ENCODE results near the gene CDH13.

The CDH13 gene

DNA sequence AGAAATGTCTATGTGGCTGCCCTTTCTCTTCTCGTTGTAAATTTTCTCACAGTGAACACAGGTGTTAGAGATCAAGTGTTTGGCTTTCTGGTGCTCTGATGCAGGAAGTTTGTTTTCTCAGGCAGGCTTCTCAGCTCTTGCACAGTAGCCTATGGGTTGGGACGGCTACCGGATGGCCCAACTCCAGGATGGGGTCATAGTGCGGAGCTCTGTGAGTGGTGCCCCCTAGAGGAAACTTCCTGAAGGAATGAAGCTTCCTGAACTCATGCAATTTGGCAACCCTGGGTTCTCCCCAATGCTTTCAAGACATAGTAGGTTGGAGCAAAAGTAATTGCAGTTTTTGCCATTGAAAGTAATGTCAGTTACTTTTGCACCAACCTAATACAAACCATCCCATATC, 773.5 kb downstream of the CDH13 start:
- H3K4me2 ChIP-seq (ENCODE audit: low read length), result no peak overlapping the region
- no peak overlapping the region for H3K27ac ChIP-seq (ENCODE audit: low read depth, low read length)
- no peak overlapping the region for H2AK5ac ChIP-seq (ENCODE audit: low read length)
- H3K36me3 ChIP-seq (ENCODE audit: control insufficient read depth in 1 of 2, insufficient read depth in 2 of 2, low read length in 2 of 2), result no peaks in the 10 kb centered on the region
- no peak overlapping the region for H3K14ac ChIP-seq (ENCODE audit: low read length)
- H3K79me2 ChIP-seq (ENCODE audit: control insufficient read depth, insufficient read depth, low read length, poor library complexity), result no peaks in the 10 kb centered on the region
- H3K9ac ChIP-seq (ENCODE audit: low read length), result no peak overlapping the region
- no peak overlapping the region for H2BK120ac ChIP-seq (ENCODE audit: insufficient read depth, low read length, poor library complexity)
- no peaks in the 10 kb centered on the region for H3K9me3 ChIP-seq (ENCODE audit: insufficient read depth, low read depth, low read length)
- H2AFZ ChIP-seq (ENCODE audit: insufficient read depth, low read length, poor library complexity), result no peak overlapping the region
- no peak overlapping the region for H4K91ac ChIP-seq (ENCODE audit: low read depth, low read length)
- H3K79me1 ChIP-seq (ENCODE audit: low read length), result no peaks in the 10 kb centered on the region
- DNase-seq, result no peak
- WGBS (ENCODE audit: extremely low coverage, insufficient coverage, insufficient read length), result no CpG with 5 or more reads among the region's 4 CpGs
- H4K8ac ChIP-seq (ENCODE audit: low read depth, low read length), result no peak overlapping the region
- H4K12ac ChIP-seq (ENCODE audit: low read depth, low read length), result no peak overlapping the region
- no peak overlapping the region for H3K18ac ChIP-seq (ENCODE audit: low read length)
- no peaks in the 10 kb centered on the region for H3K27me3 ChIP-seq (ENCODE audit: insufficient read depth, low read length)
- no peak overlapping the region for H2BK12ac ChIP-seq (ENCODE audit: low read length)
- H3K4me1 ChIP-seq (ENCODE audit: control insufficient read depth in 1 of 2, insufficient read depth in 2 of 2, low read length in 2 of 2), result no peaks in the 10 kb centered on the region
- no peak overlapping the region for H2BK5ac ChIP-seq (ENCODE audit: low read depth, low read length, poor library complexity)
- H3K4ac ChIP-seq (ENCODE audit: low read depth, low read length), result no peak overlapping the region
- H3K4me3 ChIP-seq (ENCODE audit: low read depth, low read length), result no peak overlapping the region
- H3K23ac ChIP-seq (ENCODE audit: low read length), result no peak overlapping the region

DNA sequence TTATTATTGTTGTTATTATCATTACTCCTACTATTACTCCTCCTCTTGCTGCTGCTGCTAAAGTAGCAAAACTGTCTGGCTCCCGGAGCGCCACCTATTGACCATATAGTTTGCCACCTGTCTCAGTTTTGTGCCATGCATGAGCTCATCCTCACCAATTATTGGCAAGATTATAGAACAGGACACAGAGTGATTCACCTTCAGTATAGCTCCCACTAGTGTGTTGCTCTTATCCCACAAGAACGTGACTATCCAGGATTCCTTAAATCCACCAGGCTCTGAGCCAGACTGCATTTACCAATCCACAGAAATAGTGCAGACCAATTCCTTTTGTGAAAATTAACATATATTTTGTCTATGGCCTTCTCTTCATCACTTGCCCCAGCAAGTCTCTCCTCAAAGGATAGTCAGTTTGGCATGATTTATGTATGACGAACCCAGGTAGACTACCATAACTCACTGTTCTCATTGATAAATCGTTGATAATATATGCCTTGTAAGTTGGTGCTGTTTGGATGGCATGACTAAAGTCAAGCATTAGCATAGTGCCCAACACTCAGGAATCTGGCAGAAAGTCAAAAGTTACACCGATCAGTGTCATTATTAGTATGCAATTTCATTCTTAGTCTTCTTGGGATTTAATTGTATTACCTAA, 775.5 kb downstream of the CDH13 start:
- Histone ChIP-seq H2BK5ac (ENCODE audit: low read depth, low read length, poor library complexity) (no peak overlapping the region), H4K8ac (ENCODE audit: low read depth, low read length) (no peak overlapping the region), H3K4me1 (ENCODE audit: control insufficient read depth in 1 of 2, insufficient read depth in 2 of 2, low read length in 2 of 2) (no peaks in the 10 kb centered on the region)

DNA sequence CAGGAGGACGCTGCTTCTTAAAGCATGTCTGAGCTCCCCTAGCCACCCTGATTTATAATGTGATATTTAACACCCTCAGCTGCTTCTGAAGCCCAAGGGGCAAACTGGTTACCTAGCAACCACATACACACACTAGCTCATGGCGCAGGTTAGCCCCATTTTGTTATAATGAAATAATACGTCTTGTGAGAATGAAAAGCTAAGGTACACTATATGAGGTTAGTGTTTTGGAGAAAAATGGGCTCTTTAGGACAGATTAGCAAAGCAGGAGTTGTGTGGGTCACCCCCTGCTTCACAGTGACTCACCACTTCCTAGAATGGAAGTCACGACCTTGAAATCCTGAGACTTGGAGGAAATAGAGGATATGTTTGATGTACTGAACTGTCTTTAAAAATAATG, 776.2 kb downstream of the CDH13 start:
- no peak overlapping the region for H2BK12ac ChIP-seq (ENCODE audit: low read length)
- no peak overlapping the region for H3K4me3 ChIP-seq (ENCODE audit: low read depth, low read length)
- no peak overlapping the region for H4K91ac ChIP-seq (ENCODE audit: low read depth, low read length)
- no peaks in the 10 kb centered on the region for H3K79me1 ChIP-seq (ENCODE audit: low read length)
- H4K12ac ChIP-seq (ENCODE audit: low read depth, low read length), result no peak overlapping the region
- no peaks in the 10 kb centered on the region for H3K36me3 ChIP-seq (ENCODE audit: control insufficient read depth in 1 of 2, insufficient read depth in 2 of 2, low read length in 2 of 2)
- H3K23ac ChIP-seq (ENCODE audit: low read length), result no peak overlapping the region
- H3K9ac ChIP-seq (ENCODE audit: low read length), result no peak overlapping the region
- no peak overlapping the region for H4K8ac ChIP-seq (ENCODE audit: low read depth, low read length)
- no peak overlapping the region for H3K27ac ChIP-seq (ENCODE audit: low read depth, low read length)
- no peak overlapping the region for H2BK5ac ChIP-seq (ENCODE audit: low read depth, low read length, poor library complexity)
- no peak overlapping the region for H3K18ac ChIP-seq (ENCODE audit: low read length)
- no CpG with 5 or more reads among the region's 4 CpGs for WGBS (ENCODE audit: extremely low coverage, insufficient coverage, insufficient read length)
- H2AFZ ChIP-seq (ENCODE audit: insufficient read depth, low read length, poor library complexity), result no peak overlapping the region
- no peak overlapping the region for H3K4ac ChIP-seq (ENCODE audit: low read depth, low read length)
- no peaks in the 10 kb centered on the region for H3K4me1 ChIP-seq (ENCODE audit: control insufficient read depth in 1 of 2, insufficient read depth in 2 of 2, low read length in 2 of 2)
- H2BK120ac ChIP-seq (ENCODE audit: insufficient read depth, low read length, poor library complexity), result no peak overlapping the region
- no peaks in the 10 kb centered on the region for H3K79me2 ChIP-seq (ENCODE audit: control insufficient read depth, insufficient read depth, low read length, poor library complexity)
- H3K27me3 ChIP-seq (ENCODE audit: insufficient read depth, low read length), result no peaks in the 10 kb centered on the region
- no peaks in the 10 kb centered on the region for H3K9me3 ChIP-seq (ENCODE audit: insufficient read depth, low read depth, low read length)
- H2AK5ac ChIP-seq (ENCODE audit: low read length), result no peak overlapping the region
- no peak overlapping the region for H3K14ac ChIP-seq (ENCODE audit: low read length)
- no peak overlapping the region for H3K4me2 ChIP-seq (ENCODE audit: low read length)
- no peak for DNase-seq

More for the DNA sequence above, 775.5 kb downstream of the CDH13 start:
- Histone ChIP-seq H3K14ac (ENCODE audit: low read length) (no peak overlapping the region), H3K4ac (ENCODE audit: low read depth, low read length) (no peak overlapping the region), H3K27ac (ENCODE audit: low read depth, low read length) (no peak overlapping the region), H4K91ac (ENCODE audit: low read depth, low read length) (no peak overlapping the region), H3K79me2 (ENCODE audit: control insufficient read depth, insufficient read depth, low read length, poor library complexity) (no peaks in the 10 kb centered on the region), H2AK5ac (ENCODE audit: low read length) (no peak overlapping the region), H2BK120ac (ENCODE audit: insufficient read depth, low read length, poor library complexity) (no peak overlapping the region), H3K27me3 (ENCODE audit: insufficient read depth, low read length) (no peaks in the 10 kb centered on the region), H3K36me3 (ENCODE audit: control insufficient read depth in 1 of 2, insufficient read depth in 2 of 2, low read length in 2 of 2) (no peaks in the 10 kb centered on the region), H3K9ac (ENCODE audit: low read length) (no peak overlapping the region), H3K4me3 (ENCODE audit: low read depth, low read length) (no peak overlapping the region), H2AFZ (ENCODE audit: insufficient read depth, low read length, poor library complexity) (no peak overlapping the region), H3K9me3 (ENCODE audit: insufficient read depth, low read depth, low read length) (no peaks in the 10 kb centered on the region), H3K4me2 (ENCODE audit: low read length) (no peak overlapping the region), H3K23ac (ENCODE audit: low read length) (no peak overlapping the region), H3K79me1 (ENCODE audit: low read length) (no peaks in the 10 kb centered on the region), H2BK12ac (ENCODE audit: low read length) (no peak overlapping the region), H4K12ac (ENCODE audit: low read depth, low read length) (no peak overlapping the region), H3K18ac (ENCODE audit: low read length) (no peak overlapping the region)
- no peak for DNase-seq
- WGBS (ENCODE audit: extremely low coverage, insufficient coverage, insufficient read length), result no CpG with 5 or more reads among the region's 6 CpGs

DNA sequence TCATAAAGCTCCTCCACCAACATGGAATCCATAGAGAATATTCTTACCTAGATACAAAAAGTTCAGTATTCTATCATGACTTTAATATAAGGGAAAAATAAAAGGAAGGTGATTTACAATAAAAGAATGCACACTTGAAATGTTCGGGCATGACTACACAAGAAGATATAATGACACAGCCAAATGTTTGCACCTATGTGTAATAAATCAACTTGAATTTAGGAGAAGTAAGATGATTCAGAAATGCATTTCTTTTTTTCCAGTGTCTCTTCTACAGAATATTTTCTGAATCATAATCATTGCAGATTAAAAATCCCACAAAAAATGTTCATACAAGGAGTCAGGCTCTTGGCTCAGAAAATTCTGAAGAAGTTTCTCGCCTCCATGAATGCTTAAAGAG, 777.0 kb downstream of the CDH13 start:
- Histone ChIP-seq H3K4me1 (ENCODE audit: control insufficient read depth in 1 of 2, insufficient read depth in 2 of 2, low read length in 2 of 2) (no peaks in the 10 kb centered on the region), H3K4me3 (ENCODE audit: low read depth, low read length) (no peak overlapping the region), H3K9me3 (ENCODE audit: insufficient read depth, low read depth, low read length) (no peaks in the 10 kb centered on the region), H2AFZ (ENCODE audit: insufficient read depth, low read length, poor library complexity) (no peak overlapping the region), H2BK12ac (ENCODE audit: low read length) (no peak overlapping the region), H3K27ac (ENCODE audit: low read depth, low read length) (no peak overlapping the region), H3K18ac (ENCODE audit: low read length) (no peak overlapping the region), H2BK5ac (ENCODE audit: low read depth, low read length, poor library complexity) (no peak overlapping the region), H3K23ac (ENCODE audit: low read length) (no peak overlapping the region), H2AK5ac (ENCODE audit: low read length) (no peak overlapping the region), H3K4me2 (ENCODE audit: low read length) (no peak overlapping the region), H4K91ac (ENCODE audit: low read depth, low read length) (no peak overlapping the region), H3K79me2 (ENCODE audit: control insufficient read depth, insufficient read depth, low read length, poor library complexity) (no peaks in the 10 kb centered on the region), H4K8ac (ENCODE audit: low read depth, low read length) (no peak overlapping the region), H3K79me1 (ENCODE audit: low read length) (no peaks in the 10 kb centered on the region), H4K12ac (ENCODE audit: low read depth, low read length) (no peak overlapping the region), H3K36me3 (ENCODE audit: control insufficient read depth in 1 of 2, insufficient read depth in 2 of 2, low read length in 2 of 2) (no peaks in the 10 kb centered on the region), H3K27me3 (ENCODE audit: insufficient read depth, low read length) (no peaks in the 10 kb centered on the region), H3K9ac (ENCODE audit: low read length) (no peak overlapping the region), H3K14ac (ENCODE audit: low read length) (no peak overlapping the region), H3K4ac (ENCODE audit: low read depth, low read length) (no peak overlapping the region), H2BK120ac (ENCODE audit: insufficient read depth, low read length, poor library complexity) (no peak overlapping the region)
- no peak for DNase-seq
- no CpG with 5 or more reads among the region's 2 CpGs for WGBS (ENCODE audit: extremely low coverage, insufficient coverage, insufficient read length)

Data from trophoblast cell (in vitro differentiated cells and primary cell).